Measurements from ENCODE around the gene AGXT.

Gene AGXT

DNA sequence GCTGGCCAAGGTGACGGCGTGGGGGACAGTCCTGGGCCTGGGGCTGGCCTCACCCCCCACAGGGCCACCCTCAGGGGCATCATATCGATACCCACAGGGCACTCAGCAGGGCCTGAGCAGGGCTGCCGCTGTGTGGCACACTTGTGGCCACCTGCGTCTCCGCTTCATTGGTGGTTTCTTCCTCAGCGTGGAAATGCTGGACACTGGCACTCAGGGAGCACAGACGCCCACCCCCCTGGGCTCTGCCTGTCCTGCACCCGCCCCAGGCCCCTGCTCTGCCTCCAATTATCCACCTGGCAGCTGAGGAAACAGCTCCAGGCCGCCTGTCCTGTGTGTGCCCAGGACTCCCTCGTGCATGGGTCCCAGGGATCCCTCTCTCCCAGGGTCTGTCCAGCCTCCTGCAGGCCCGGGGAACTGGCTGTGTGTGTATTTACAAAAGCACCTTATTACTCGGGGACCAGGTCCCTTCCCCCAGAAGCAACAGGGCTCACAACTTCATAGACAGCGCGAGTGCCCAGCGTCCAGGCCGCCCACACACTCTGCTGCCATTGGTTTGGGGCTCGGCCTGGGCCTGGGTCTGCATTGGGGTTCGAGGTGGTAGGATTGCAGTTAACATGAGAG is 50.6 kb downstream of the AGXT start:
- TF ChIP-seq POLR2A (IDR thresholded peaks at IDR 0.05; ENCODE audit: low read length) (no peak), GATA1 (IDR thresholded peaks at IDR 0.05; ENCODE audit: low read depth, low read length) (no peak)
- DNase-seq: no peak

DNA sequence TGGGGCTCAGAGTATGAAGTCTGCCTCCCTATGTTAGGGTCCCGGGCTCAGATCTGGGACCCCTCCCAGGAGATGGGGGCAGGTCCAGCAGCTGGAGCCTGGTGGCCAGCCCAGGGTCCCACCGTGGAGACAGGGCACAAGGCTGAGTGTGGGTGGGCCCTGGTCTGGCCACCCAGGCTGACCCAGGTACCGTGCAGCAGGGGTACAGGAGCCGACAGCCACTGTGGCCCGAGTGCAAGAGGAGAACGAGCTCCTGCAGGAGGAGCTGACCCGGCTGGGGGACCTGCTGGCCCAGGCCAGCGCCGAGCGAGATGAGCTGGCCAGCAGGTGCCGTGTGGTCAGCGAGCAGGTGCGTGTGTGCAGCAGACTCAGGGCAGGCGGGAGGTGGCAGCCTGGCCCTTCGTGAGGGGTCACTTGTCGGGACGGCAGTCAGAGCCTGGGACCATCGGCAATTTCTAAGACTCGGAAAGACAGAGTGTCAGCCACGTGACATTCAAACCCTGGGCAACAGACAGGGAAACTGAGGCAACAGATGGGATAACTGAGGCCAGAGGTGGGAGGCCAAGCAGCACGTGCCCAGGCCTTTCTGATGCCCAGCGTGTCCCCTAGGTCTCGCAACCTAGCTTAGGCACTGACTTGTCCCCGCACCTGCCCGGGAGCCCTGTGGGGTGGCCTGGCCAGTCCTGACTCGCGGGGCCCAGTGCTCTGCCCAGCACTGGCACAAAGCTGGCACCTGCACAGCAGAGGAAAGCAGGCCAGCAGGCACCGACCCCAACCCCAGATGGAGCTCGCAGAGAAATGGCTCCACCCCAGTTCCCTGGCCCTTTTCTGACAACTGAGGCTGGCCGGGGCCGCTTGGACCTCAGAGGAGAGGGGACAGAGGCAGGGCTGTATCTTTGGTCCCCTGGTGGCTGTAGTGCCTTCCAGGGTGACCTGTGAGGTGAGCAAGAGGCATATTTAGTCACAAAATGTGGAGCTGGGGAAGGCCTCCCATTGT is 51.5 kb downstream of the AGXT start:
- TF ChIP-seq GATA1 (IDR thresholded peaks at IDR 0.05; ENCODE audit: low read depth, low read length) (no peak), POLR2A (IDR thresholded peaks at IDR 0.05; ENCODE audit: low read length) (no peak)
- DNase-seq: no peak

DNA sequence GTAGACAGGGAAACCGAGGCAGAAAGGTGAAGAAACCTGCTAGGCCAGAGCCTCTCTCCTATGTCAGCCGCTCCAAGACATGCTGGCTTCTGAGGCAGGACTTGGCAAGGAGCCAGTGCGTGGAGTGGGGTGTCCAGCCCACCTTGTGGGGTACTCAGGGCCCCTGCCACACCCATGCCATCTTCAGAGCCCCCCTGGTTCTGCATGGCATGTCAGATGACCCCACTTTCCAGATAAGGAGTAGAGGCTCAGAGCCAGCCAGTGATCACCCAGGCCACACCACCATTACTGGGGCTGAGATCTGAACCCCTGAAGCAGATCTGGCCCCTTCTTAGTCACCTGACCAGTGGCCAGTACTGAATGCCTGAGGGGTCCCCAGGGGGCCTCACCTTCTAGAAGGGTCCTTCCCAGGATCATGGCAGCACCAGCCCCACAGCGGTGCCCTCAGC is 52.2 kb downstream of the AGXT start:
- no peak for TF ChIP-seq GATA1 (IDR thresholded peaks at IDR 0.05; ENCODE audit: low read depth, low read length)
- TF ChIP-seq POLR2A (IDR thresholded peaks at IDR 0.05; ENCODE audit: low read length): no peak
- DNase-seq: no peak

DNA sequence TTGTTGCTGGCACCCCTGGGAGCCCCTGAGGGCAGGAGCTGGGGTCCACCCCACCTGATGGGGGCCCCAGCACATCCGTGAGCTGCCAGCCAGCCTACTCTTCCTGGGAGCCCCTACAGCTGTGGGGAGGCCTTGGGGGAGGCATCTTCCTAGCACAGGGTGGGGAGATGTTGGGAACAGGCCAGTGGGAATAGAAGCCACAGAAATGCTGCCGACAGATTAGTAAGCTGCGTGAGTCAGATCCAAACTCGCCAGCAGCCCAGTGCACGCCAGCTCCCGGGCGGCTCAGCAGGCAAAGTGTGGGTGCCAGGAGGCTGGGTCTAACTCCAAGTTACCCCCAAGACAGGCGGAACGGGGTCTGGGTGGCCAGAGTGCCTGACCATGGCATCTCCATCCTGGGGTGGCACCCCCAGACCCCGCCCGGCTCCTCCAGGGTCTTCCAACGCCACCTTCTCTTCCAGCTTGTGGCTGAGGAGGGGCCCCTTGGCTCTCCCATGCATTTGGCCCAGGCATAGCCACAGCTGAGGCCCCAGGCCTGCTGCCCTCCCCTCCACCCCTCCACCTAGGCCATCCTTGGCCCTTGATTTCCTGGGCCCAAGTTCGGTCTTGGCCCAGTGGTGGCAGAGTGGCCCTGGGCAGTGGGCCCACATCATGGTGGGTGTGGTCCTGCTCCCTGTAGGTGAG is 52.8 kb downstream of the AGXT start:
- TF ChIP-seq POLR2A (IDR thresholded peaks at IDR 0.05; ENCODE audit: low read length): no peak
- no peak for TF ChIP-seq GATA1 (IDR thresholded peaks at IDR 0.05; ENCODE audit: low read depth, low read length)
- no peak for DNase-seq

DNA sequence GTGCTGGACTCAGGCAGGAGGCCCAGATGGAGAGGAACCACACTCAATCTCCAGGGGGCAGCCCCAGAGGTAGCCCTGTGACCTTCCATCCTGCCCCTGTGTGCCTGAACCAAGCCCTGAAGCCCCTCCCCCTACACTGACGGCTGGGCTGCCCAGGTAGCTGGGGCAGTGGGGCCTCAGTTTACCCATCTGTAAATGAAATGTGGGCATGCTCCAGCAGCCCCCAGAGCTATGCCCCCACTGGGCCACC is 53.3 kb downstream of the AGXT start:
- DNase-seq: no peak

DNA sequence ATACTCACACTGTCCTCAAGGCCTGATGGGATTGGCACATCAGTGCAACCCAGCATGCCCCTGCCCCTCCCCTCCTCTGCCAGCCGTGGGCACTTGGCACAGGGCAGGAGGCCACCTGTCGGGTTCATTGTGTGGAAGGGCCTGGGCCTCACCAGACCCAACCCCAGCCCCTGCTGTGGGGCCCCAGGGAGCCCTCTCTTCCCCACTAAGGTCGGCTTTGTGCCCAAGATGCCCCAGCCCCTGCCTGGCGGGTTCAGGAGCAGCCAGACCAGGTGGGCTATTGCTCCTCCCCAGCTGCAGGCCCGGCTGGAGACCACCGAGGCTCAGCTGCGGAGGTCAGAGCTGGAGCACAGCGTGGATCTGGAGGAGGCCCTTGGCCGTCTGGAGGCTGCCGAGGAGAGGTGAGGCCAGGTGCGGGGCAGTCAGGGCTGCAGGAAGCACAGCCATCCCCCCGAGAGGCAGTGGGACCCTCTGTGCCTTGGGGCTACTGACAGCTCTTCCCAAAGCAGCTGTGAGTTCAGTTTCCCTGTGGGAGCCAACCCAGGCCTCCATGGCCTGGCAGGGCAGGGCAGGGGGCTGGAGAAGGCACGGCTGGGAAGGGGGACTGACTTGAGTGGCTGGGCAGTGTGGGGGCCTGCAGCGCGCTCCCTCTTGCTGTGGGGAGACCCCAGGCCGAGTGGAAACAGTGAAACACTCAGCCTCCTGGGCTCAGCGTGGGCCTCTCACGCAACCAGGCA is 53.8 kb downstream of the AGXT start:
- DNase-seq: no peak
- TF ChIP-seq GATA1 (IDR thresholded peaks at IDR 0.05; ENCODE audit: low read depth, low read length) (no peak), POLR2A (IDR thresholded peaks at IDR 0.05; ENCODE audit: low read length) (no peak)

More for the DNA sequence above, 53.3 kb downstream of the AGXT start:
- TF ChIP-seq GATA1 (IDR thresholded peaks at IDR 0.05; ENCODE audit: low read depth, low read length): no peak
- no peak for TF ChIP-seq POLR2A (IDR thresholded peaks at IDR 0.05; ENCODE audit: low read length)

DNA sequence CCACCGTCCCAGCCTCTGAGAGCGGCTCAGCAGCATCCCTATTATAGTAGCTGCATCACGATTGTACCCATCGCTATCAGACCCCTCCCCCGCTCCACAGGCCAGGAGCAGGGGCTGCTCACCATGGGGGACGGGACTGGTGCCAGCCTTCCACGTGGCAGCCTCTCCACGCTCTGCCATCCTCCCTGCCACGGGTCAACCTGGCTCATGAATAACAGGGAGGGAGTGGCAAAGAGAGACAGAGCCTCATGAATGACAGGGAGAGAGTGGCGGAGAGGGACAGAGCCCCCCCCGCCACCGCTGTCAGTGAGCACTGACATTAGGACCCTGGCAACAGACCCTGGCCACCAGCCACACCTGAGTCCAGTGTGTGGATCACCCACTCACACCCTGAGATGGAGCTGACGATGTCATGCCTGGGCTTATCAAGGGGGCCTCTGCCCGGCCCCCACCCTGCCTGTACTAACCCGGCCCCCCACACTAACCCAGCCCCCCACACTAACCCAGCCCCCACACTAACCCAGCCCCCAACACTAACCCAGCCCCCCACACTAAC is 54.4 kb downstream of the AGXT start:
- no peak for TF ChIP-seq GATA1 (IDR thresholded peaks at IDR 0.05; ENCODE audit: low read depth, low read length)
- TF ChIP-seq POLR2A (IDR thresholded peaks at IDR 0.05; ENCODE audit: low read length): no peak

DNA sequence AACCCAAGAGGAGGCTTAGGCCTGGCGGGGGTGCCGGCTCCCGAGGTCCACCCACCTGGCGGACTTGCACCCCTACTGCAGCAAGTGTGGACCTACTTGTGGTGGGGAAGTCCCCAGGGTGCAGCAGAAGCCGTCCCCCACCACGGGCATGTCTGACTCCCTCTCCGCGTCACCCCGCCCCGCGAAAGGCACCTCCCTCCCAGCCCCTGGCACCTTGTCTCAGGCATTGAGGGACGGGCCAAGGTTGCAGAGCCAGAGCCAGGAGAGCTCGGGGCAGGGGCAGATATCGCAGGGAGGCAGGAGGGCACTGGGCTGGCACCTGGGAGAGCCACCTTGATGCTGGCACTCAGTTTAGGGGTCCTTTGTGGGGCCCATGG is 56.6 kb downstream of the AGXT start:
- TF ChIP-seq GATA1 (IDR thresholded peaks at IDR 0.05; ENCODE audit: low read depth, low read length) (no peak), POLR2A (IDR thresholded peaks at IDR 0.05; ENCODE audit: low read length) (no peak)
- DNase-seq: no peak

More for the DNA sequence above, 54.4 kb downstream of the AGXT start:
- DNase-seq: no peak

DNA sequence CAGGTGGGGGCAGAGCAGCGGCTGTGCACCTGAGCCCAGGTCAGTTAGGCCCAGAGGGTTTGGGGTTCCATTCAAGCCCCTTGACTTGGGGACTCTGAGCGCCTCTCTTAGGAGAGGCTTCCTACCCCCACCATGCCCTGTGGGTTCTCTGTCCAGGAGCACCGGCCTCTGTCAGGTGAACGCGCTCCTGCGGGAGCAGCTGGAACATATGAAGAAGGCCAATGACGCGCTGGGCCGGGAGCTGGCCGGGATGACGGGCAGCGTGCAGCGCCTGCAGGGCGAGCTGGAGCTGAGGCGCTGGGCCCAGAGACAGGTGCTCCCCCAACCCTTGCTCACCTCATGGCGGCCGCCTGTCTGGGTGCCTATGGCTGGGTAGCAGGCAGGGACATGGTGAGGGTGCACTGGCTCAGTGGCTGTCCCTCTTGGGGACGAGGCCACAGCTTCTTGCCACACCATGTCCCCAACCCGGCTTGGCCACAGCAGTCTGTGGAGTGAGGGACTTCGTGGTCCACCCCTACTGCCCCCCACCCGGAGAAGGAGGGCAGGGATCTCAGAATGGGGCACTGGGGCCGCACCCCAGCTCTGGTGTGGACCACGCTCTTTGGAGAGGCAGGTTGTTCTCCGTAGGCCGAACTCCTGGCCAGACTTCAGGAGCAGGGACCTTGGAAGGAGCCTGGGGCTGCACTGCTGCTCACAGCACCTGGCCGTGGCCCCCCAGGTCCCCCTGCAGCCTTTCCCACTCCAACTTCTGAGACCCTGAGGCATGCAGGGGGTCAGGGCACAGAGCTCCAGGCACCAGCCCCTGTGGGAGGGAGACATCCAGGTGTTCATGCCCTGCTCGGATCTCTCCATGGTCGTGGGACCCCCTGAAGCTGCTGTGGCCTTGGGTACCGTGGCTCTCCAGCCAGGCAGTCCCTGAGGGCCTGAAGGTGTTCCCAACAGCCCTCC is 57.2 kb downstream of the AGXT start:
- TF ChIP-seq GATA1 (IDR thresholded peaks at IDR 0.05; ENCODE audit: low read depth, low read length): no peak
- TF ChIP-seq POLR2A (IDR thresholded peaks at IDR 0.05; ENCODE audit: low read length): no peak
- no peak for DNase-seq

DNA sequence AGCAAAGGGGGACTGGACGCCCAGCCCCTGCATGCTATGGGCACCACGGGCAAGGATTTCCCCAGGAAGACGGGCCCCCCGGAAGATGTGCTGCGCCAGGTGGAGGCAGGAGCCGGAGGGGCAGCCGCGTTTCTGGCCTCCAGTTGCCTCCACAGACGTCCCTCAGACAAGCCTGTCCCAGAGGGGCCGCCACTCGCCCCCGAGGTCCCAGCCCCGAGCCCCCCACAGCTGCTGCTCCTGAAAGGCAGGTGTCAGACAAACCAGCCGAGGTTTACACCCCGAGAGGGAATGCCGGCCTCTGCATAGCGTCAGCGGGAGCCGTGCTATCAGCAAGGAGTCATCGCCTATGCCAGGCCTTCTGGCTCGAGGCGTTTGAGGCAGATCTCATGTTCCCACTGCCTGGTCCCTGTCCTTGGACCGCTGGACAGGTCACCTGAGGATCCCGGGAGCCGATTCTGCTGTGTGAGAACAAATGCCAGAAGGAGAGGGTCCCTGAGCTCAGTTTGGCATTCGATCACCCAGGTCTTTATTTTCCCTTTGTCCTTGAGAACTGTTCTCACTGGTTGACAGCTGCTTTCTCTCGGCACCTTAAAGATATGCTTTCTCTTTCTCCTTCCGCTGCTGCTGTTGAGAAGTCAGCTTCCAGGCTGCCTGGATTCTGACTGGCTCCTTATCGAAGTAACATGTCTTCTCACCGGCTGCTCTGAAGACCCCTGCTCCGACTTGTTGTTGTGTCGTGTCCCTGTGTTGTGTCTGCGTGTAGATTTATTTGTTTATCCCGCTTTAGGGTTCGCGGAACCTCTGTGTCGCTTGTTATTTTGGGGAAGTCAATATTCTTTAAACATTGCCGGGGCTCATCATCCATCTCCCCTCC is 58.1 kb downstream of the AGXT start:
- no peak for TF ChIP-seq POLR2A (IDR thresholded peaks at IDR 0.05; ENCODE audit: low read length)
- no peak for TF ChIP-seq GATA1 (IDR thresholded peaks at IDR 0.05; ENCODE audit: low read depth, low read length)

DNA sequence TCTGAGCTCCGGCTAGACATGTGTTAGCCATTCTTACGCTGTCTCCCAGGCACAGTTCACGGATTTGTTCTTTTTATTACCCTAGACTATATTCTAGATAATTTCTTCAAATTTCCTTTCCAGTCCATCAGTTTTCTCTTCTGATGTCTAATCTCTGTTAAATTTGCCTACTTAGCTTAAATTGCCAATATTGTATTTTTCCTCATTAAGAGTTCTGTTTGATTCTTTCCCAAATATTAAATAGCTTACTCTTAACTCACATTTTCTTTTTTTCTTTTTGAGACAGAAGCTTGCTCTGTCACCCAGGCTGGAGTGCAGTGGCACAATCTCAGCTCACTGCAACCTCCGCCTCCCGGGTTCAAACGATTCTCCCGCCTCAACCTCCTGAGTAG is 58.8 kb downstream of the AGXT start:
- no peak for DNase-seq
- no peak for TF ChIP-seq POLR2A (IDR thresholded peaks at IDR 0.05; ENCODE audit: low read length)
- no peak for TF ChIP-seq GATA1 (IDR thresholded peaks at IDR 0.05; ENCODE audit: low read depth, low read length)

More for the DNA sequence above, 58.1 kb downstream of the AGXT start:
- DNase-seq: no peak
